Measurements from ENCODE around the gene PRM1. TPM values are rescaled to one million over a fixed set of nuclear protein-coding genes. Genes with fewer than 3 reads are reported as not detected.

PRM1 gene
- total and polyA plus RNA-seq, 2 of the 13 experiments (the other 11 are each of a cell fraction or from before 2014, with no cell fraction given): not detected

DNA sequence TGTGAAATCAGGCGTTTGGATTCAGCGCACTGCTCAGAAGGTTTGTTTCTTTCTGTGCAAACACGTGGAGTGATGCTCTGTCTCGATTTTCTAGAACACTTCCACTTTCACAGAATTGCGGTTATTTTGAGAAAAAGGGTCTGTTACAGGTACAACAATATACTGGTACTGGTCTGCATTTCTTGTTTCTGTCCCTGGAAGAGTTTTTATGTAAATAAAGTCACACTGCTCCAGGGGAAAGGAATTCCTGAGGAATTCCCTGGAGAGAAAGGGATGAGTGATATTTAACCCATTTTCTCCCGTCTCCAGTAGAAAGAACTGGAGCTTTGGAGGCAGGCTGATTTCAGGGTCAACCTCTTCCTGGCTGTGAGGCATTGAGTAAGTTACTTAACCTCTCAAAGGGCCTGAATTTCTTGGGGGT lies 48.0 kb upstream of the PRM1 start (continued):
- TF ChIP-seq, protein P1, sequence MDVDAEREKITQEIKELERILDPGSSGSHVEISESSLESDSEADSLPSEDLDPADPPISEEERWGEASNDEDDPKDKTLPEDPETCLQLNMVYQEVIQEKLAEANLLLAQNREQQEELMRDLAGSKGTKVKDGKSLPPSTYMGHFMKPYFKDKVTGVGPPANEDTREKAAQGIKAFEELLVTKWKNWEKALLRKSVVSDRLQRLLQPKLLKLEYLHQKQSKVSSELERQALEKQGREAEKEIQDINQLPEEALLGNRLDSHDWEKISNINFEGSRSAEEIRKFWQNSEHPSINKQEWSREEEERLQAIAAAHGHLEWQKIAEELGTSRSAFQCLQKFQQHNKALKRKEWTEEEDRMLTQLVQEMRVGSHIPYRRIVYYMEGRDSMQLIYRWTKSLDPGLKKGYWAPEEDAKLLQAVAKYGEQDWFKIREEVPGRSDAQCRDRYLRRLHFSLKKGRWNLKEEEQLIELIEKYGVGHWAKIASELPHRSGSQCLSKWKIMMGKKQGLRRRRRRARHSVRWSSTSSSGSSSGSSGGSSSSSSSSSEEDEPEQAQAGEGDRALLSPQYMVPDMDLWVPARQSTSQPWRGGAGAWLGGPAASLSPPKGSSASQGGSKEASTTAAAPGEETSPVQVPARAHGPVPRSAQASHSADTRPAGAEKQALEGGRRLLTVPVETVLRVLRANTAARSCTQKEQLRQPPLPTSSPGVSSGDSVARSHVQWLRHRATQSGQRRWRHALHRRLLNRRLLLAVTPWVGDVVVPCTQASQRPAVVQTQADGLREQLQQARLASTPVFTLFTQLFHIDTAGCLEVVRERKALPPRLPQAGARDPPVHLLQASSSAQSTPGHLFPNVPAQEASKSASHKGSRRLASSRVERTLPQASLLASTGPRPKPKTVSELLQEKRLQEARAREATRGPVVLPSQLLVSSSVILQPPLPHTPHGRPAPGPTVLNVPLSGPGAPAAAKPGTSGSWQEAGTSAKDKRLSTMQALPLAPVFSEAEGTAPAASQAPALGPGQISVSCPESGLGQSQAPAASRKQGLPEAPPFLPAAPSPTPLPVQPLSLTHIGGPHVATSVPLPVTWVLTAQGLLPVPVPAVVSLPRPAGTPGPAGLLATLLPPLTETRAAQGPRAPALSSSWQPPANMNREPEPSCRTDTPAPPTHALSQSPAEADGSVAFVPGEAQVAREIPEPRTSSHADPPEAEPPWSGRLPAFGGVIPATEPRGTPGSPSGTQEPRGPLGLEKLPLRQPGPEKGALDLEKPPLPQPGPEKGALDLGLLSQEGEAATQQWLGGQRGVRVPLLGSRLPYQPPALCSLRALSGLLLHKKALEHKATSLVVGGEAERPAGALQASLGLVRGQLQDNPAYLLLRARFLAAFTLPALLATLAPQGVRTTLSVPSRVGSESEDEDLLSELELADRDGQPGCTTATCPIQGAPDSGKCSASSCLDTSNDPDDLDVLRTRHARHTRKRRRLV (CRISPR knock-in tag; IDR thresholded peaks at IDR 0.05): 0 out of 2 replicates have a peak, but pooled peaks have one; percentile 16
- peak; percentile 18; the same call in 1 of the 2 replicates for TF ChIP-seq MAX (IDR thresholded peaks at IDR 0.05)
- TF ChIP-seq ZNF672 (CRISPR knock-in tag; IDR thresholded peaks at IDR 0.05): 0 out of 2 replicates have a peak, but pooled peaks have one; percentile 11
- TF ChIP-seq MTF1 (CRISPR knock-in tag; IDR thresholded peaks at IDR 0.05): 0 out of 2 replicates have a peak, but pooled peaks have one; percentile 16

GRCh38 chr16:11328172-11329070 lies 47.3 kb upstream of the PRM1 start:
- H3K9ac ChIP-seq (ENCODE audit: insufficient read depth, low read depth, low read length): no peak overlapping the region
- WGBS (ENCODE audit: low lambda C conversion rate): 37% methylated on average over 12 of the region's 12 CpGs
- peak overlapping the region; percentile 60 for H3K4me2 ChIP-seq (ENCODE audit: low read depth, low read length)
- in situ Hi-C loops (cut with HindIII; ENCODE audit: extremely low pct_ligation_motif_present, low pct_unique_long_range_greater_than_20kb) (no loop called here), intact Hi-C loops (cut with micrococcal nuclease; ENCODE audit: unreplicated experiment) (no loop called here)
- H3K27ac ChIP-seq (ENCODE audit: extremely low read length, insufficient read depth, low read length): no peak overlapping the region
- peaks cover 65% of the 10 kb centered on the region for H3K4me1 ChIP-seq (ENCODE audit: insufficient read depth, low read length)
- H3K36me3 ChIP-seq (replicated peaks in 1 of 2; ENCODE audit: control insufficient read depth in 1 of 2, insufficient read depth in 2 of 2, low read length in 2 of 2): no peaks in the 10 kb centered on the region
- H3K79me2 ChIP-seq (ENCODE audit: insufficient read depth, low read length): no peaks in the 10 kb centered on the region
- H4K20me1 ChIP-seq (ENCODE audit: insufficient read depth, low read length): no peaks in the 10 kb centered on the region
- CTCF ChIA-PET (ENCODE audit: low intra/inter-chr PET ratio, low total read pairs): no interaction called here
- FAIRE-seq (peak; percentile 26), ATAC-seq (no peak), DNase-seq (ENCODE audit: low spot score) (no peak)
- H3K9me3 ChIP-seq (ENCODE audit: low read length): no peaks in the 10 kb centered on the region
- no peak overlapping the region for H2AFZ ChIP-seq (ENCODE audit: low read length)
- H3K27me3 ChIP-seq (ENCODE audit: control insufficient read depth in 1 of 2, insufficient read depth in 2 of 2, low read length in 2 of 2): no peaks in the 10 kb centered on the region
- POLR2A ChIA-PET: interaction anchor here (1.4 kb wide), 1 partner anchor 72 kb away, joined by 4 read pairs; the partner anchor contains the start of gene SOCS1
- BruUV-seq (replicated peaks): no TSS peak
- peak overlapping the region in 1 of 3 experiments; percentile 6; a peak in 2 of 6 replicates for H3K4me3 ChIP-seq (replicated peaks in 1 of 3; ENCODE audit: insufficient read depth in 1 of 3, low read depth in 2 of 3, low read length in 3 of 3)
- TF ChIP-seq SP5 (CRISPR knock-in tag; IDR thresholded peaks at IDR 0.05; ENCODE audit: borderline replicate concordance, low read depth) (no peak), HMGXB4 (CRISPR knock-in tag; IDR thresholded peaks at IDR 0.05; ENCODE audit: borderline replicate concordance in 1 of 2, low read depth in 1 of 2) (no peak), RELA (CRISPR knock-in tag; IDR thresholded peaks at IDR 0.05) (no peak), TOPORS (CRISPR knock-in tag; IDR thresholded peaks at IDR 0.05) (no peak), TEAD3 (CRISPR knock-in tag; optimal IDR thresholded peaks at IDR 0.05; ENCODE audit: borderline replicate concordance) (peak; percentile 9), MAX (IDR thresholded peaks at IDR 0.05) (no peak), YEATS2 (CRISPR knock-in tag; IDR thresholded peaks at IDR 0.05; ENCODE audit: borderline replicate concordance) (no peak), GABPB1 (CRISPR knock-in tag; IDR thresholded peaks at IDR 0.05) (no peak), THRA (CRISPR knock-in tag; IDR thresholded peaks at IDR 0.05; ENCODE audit: borderline replicate concordance) (no peak)
